CD4-positive, alpha-beta T cell treated with Interleukin-4 for 1 hour (primary cell): ENCODE data around the gene OR10H5.
"Not testable (repeated sequence)": the region's sequence is repeated elsewhere in the genome, so short reads cannot be mapped to it uniquely, and the experiment has no call there.

Experiments used
- DNase-seq, 2 donors: peaks; one replicate each; pipeline ENCODE4 v3.0.0-alpha.2; 2020 to 2022

The OR10H5 gene

GRCh38 chr19:15787611-15788155, at the start of gene OR10H5:
Gene OR10H5, plus strand, starts transcription at chr19:15787661. Its CDS starts 6,388 bp downstream, at chr19:15794049.
- DNase-seq = no peak

GRCh38 chr19:15737722-15738121, 49.7 kb upstream of the OR10H5 start, which contains the start of gene OR10H3:
Gene OR10H3, plus strand, starts transcription at chr19:15737985. Its CDS starts 3,408 bp downstream, at chr19:15741393.
- no peak for DNase-seq

GRCh38 chr19:15740785-15741184, 46.7 kb upstream of the OR10H5 start:
- no peak for DNase-seq

- no peak for DNase-seq
Observed at GRCh38 chr19:15748239-15748638, 39.2 kb upstream of the OR10H5 start.

GRCh38 chr19:15758379-15758778, 29.1 kb upstream of the OR10H5 start:
- no peak for DNase-seq

- no peak for DNase-seq
Observed at GRCh38 chr19:15759962-15760565, 27.4 kb upstream of the OR10H5 start.

GRCh38 chr19:15769586-15769985, 17.9 kb upstream of the OR10H5 start:
- no peak for DNase-seq

- DNase-seq = not testable (repeated sequence)
Observed at GRCh38 chr19:15774159-15774558, 13.3 kb upstream of the OR10H5 start.

GRCh38 chr19:15775249-15775648, 12.2 kb upstream of the OR10H5 start:
- no peak for DNase-seq

- DNase-seq = no peak
Observed at GRCh38 chr19:15776264-15776663, 11.2 kb upstream of the OR10H5 start.

GRCh38 chr19:15776991-15777970, 10.2 kb upstream of the OR10H5 start:
- no peak for DNase-seq

GRCh38 chr19:15779756-15780476, 7.5 kb upstream of the OR10H5 start:
- no peak for DNase-seq

GRCh38 chr19:15780610-15781418, 6.6 kb upstream of the OR10H5 start:
- no peak for DNase-seq

GRCh38 chr19:15781661-15782060, 5.8 kb upstream of the OR10H5 start:
- no peak for DNase-seq

- no peak for DNase-seq
Observed at GRCh38 chr19:15782211-15782610, 5.2 kb upstream of the OR10H5 start.

- not testable (repeated sequence) for DNase-seq
Observed at GRCh38 chr19:15782896-15783295, 4.6 kb upstream of the OR10H5 start.

- no peak for DNase-seq
Observed at GRCh38 chr19:15788594-15789270, 1.3 kb downstream of the OR10H5 start.

GRCh38 chr19:15790096-15790495, 2.6 kb downstream of the OR10H5 start:
- DNase-seq = no peak

GRCh38 chr19:15794279-15794678, 6.8 kb downstream of the OR10H5 start:
- DNase-seq = not testable (repeated sequence)

GRCh38 chr19:15810335-15810734, 22.9 kb downstream of the OR10H5 start:
- DNase-seq = no peak

GRCh38 chr19:15811476-15811875, 24.0 kb downstream of the OR10H5 start:
- no peak for DNase-seq
